HepG2 (cell line): ENCODE measurements around the gene CREBBP.
"Not testable (repeated sequence)": the region's sequence is repeated elsewhere in the genome, so short reads cannot be mapped to it uniquely, and the experiment has no call there.

Experiments
- CEBPB ChIP-seq: IDR thresholded peaks from 2 replicates; pipeline ENCODE4 v1.6.1; 2011; ENCODE audit warnings: low read depth, low read length, improper control_type of control experiment, borderline replicate concordance
- EZH2 ChIP-seq: conservative IDR thresholded peaks from 2 replicates; pipeline ENCODE4 v1.6.1; 2012; ENCODE audit warnings: mild to moderate bottlenecking, low read depth, low read length, moderate library complexity
- FOXP1 ChIP-seq, 2 experiments: fragments of 450-650 bp in 1 of 2; IDR thresholded peaks; 2 replicates each; pipeline ENCODE4 v1.6.1; 2017 to 2018; ENCODE audit warnings: antibody characterized with exemption in 1 of 2
- HDAC6 ChIP-seq: fragments of 200-600 bp; sonication (generic); IDR thresholded peaks from 2 replicates; pipeline ENCODE4 v1.7.0; 2017; ENCODE audit warnings: mild to moderate bottlenecking, antibody characterized with exemption, low read length, low read depth
- NFRKB ChIP-seq: fragments of 450-650 bp; IDR thresholded peaks from 2 replicates; pipeline ENCODE4 v1.6.1; 2017
- PHF8 ChIP-seq: sonication (generic); formaldehyde crosslinking; IDR thresholded peaks from 2 replicates; pipeline ENCODE4 v1.5.0; 2020; ENCODE audit warnings: missing genetic modification reagents
- TF ChIP-seq, protein P1 (sequence below): sonication (generic); formaldehyde crosslinking; IDR thresholded peaks from 2 replicates; pipeline ENCODE4 v1.4.0; 2020; ENCODE audit warnings: missing genetic modification reagents
- TF ChIP-seq, protein P2 (sequence below): sonication (generic); formaldehyde crosslinking; IDR thresholded peaks from 2 replicates; pipeline ENCODE4 v1.5.0; 2020; ENCODE audit warnings: mild to moderate bottlenecking, missing genetic modification reagents, moderate library complexity

DNA sequence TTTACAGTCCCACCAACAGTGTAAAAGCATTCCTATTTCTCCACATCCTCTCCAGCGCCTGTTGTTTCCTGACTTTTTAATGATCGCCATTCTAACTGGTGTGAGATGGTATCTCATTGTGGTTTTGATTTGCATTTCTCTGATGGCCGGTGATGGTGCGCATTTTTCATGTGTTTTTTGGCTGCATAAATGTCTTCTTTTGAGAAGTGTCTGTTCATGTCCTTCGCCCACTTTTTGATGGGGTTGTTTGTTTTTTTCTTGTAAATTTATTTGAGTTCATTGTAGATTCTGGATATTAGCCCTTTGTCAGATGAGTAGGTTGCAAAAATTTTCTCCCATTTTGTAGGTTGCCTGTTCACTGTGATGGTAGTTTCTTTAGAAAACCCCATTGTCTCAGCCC lies 5.5 kb upstream of the CREBBP start:
- TF ChIP-seq, protein P1, sequence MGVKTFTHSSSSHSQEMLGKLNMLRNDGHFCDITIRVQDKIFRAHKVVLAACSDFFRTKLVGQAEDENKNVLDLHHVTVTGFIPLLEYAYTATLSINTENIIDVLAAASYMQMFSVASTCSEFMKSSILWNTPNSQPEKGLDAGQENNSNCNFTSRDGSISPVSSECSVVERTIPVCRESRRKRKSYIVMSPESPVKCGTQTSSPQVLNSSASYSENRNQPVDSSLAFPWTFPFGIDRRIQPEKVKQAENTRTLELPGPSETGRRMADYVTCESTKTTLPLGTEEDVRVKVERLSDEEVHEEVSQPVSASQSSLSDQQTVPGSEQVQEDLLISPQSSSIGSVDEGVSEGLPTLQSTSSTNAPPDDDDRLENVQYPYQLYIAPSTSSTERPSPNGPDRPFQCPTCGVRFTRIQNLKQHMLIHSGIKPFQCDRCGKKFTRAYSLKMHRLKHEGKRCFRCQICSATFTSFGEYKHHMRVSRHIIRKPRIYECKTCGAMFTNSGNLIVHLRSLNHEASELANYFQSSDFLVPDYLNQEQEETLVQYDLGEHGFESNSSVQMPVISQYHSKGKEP (CRISPR knock-in tag): not testable (repeated sequence)
- TF ChIP-seq, protein P2, sequence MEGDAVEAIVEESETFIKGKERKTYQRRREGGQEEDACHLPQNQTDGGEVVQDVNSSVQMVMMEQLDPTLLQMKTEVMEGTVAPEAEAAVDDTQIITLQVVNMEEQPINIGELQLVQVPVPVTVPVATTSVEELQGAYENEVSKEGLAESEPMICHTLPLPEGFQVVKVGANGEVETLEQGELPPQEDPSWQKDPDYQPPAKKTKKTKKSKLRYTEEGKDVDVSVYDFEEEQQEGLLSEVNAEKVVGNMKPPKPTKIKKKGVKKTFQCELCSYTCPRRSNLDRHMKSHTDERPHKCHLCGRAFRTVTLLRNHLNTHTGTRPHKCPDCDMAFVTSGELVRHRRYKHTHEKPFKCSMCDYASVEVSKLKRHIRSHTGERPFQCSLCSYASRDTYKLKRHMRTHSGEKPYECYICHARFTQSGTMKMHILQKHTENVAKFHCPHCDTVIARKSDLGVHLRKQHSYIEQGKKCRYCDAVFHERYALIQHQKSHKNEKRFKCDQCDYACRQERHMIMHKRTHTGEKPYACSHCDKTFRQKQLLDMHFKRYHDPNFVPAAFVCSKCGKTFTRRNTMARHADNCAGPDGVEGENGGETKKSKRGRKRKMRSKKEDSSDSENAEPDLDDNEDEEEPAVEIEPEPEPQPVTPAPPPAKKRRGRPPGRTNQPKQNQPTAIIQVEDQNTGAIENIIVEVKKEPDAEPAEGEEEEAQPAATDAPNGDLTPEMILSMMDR: not testable (repeated sequence)
- not testable (repeated sequence) for TF ChIP-seq FOXP1 (IDR thresholded peaks at IDR 0.05); FOXP1 (CRISPR knock-in tag; IDR thresholded peaks at IDR 0.05); EZH2; HDAC6; PHF8; NFRKB; CEBPB
